Measurements from ENCODE around the gene TRDN.
"Not testable (repeated sequence)": the region's sequence is repeated elsewhere in the genome, so short reads cannot be mapped to it uniquely, and the experiment has no call there.

Gene TRDN

DNA sequence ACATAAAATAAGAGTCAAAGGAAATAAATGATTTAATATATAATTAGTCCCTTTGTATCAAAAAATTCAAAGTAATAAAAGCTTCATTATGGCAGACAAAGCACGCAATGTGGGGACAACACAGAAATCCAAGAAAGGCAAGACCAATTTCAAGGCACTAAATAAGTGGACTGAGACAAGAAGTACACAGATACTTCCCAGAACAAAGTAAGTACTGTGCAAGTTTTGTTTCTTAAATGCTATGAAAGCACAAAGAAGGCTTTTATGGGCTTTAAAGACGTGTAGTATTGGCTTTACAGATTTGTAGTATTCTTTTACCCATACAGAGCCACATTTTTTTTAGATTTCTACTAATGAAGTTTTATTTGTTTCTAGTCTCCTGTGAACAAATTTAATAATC, 174.6 kb downstream of the TRDN start:
- FAIRE-seq (no peak), DNase-seq (ENCODE audit: insufficient read length, low spot score) (no peak)
- TF ChIP-seq POLR2A (IDR thresholded peaks at IDR 0.05; ENCODE audit: low read depth, low read length): no peak

DNA sequence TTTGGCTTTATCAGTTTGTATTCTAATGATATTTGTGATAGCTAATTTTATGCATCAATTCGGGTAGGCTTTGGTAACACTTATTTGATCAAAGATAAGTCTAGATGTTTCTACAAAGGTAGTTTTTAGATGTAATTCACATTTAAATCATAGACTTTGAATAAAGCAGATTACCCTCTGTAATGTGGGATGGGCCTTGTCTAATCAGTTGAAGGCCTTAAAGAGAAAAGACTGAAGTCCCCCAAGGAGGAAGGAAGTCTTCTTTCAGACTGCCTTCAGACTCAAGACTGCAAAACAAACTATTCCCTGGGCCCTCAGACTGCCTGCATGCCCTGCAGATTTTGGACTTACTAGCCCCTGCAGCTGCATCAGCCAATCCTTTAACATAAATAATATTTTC, 178.5 kb downstream of the TRDN start:
- no peak for FAIRE-seq
- no peak for DNase-seq (ENCODE audit: insufficient read length, low spot score)
- TF ChIP-seq POLR2A (IDR thresholded peaks at IDR 0.05; ENCODE audit: low read depth, low read length): no peak

DNA sequence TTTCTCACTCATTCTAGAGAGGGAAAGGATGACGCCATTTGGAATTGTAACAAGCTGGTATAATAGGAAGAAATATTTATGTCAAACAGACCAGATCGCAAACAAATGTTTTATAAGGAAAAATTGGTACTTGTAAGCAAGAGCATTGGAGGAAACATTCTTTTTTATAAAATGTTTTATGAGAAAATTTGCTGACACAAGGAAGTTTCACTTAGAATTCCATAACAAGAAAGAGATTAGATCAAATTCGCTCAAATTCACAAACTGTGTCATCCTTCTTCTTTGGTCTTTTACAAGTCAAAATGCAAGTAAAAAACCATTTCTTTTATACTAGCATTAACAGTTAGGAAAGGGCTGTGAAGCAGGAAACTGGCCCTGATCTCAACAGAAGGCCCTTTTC, 179.9 kb downstream of the TRDN start:
- DNase-seq (ENCODE audit: insufficient read length, low spot score) (no peak), FAIRE-seq (no peak)
- TF ChIP-seq POLR2A (IDR thresholded peaks at IDR 0.05; ENCODE audit: low read depth, low read length): no peak

DNA sequence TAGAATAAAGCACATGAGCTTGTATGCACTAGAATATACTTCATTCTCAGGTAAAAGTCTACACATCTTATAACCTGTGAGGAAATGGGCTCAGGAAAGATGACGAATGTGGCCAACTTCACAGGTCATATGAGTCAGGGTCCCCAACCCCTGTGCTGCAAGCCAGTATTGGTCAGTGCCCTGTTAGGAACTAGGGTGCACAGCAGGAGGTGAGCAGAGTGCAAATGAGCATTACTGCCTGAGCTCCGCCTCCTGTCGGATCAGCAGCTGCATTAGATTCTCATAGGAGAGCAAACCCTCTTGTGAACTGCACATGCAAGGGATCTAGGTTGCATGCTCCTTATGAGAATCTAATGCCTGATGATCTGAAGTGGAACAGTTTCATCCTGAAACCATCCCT, 182.3 kb downstream of the TRDN start:
- no peak for TF ChIP-seq POLR2A (IDR thresholded peaks at IDR 0.05; ENCODE audit: low read depth, low read length)
- DNase-seq (ENCODE audit: insufficient read length, low spot score): no peak
- no peak for FAIRE-seq

DNA sequence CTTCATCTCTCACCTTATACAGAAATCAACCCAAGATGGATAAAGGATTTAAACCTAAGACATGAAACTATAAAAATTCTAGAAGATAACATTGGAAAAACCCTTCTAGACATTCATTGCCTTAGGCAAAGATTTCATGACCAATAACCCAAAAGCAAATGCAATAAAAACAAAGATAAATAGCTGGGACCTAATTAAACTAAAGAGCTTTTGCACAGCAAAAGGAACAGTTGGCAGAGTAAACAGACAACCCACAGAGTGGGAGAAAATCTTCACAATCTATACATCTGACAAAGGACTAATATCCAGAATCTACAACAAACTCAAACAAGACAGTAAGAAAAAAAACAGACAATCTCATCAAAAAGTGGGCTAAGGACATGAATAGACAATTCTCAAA, 183.7 kb downstream of the TRDN start:
- FAIRE-seq; DNase-seq (ENCODE audit: insufficient read length, low spot score): not testable (repeated sequence)

DNA sequence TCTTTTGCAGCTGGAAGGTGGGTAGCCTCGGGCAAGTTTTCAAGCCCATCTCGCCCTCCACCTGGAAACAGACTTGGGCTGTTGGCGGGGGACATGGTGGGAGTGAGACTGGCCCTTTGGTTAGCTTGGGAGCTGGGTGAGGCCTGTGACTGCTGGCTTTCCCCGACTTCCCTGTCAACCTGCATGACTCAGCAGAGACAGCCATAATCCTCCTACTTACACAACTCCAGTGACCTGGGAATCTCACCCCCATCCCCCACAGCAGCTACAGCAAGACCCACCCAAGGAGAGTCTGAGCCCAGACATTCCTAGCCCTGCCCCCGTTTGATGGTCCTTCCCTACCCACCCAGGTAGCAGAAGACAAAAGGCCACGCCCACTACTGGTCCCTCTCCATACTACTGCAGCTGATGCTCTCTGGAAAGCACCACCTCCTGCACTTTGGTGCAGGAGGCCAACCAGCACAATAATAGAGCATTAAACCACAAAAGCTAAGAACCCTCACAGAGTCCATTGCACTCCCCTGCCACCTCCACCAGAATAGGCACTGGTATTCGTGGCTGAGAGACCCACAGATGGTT, 188.4 kb downstream of the TRDN start:
- DNase-seq (ENCODE audit: insufficient read length, low spot score): no peak
- no peak for FAIRE-seq
- TF ChIP-seq POLR2A (IDR thresholded peaks at IDR 0.05; ENCODE audit: low read depth, low read length): no peak

DNA sequence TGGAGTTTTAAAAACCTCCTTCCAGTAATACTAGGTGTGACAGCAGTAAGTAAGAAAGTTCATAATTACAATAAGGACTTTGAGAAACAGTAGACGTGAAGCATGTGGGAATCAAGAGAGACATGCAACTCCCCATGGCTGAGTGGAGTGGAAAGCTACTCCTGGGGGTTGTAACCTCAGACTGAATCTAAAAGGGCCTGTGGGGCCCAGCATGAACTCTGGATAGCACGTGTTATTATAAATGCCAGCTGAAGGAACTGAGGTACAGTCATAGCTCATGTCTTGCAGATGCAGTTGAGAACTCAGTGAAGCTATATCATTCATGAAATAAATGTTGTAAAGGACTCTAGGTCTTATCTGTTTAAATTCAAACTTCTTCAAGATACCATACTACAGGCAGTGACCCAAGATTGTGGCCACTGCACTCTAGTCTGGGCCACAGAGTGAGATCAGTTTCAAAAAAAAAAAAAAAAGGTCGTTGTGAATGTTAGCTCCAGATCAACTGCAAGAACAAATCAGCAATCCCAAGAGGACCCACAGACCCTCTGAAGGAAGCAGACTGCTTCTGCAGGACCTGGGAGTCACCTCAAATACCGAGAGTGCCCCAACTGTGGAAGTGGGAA, 189.3 kb downstream of the TRDN start:
- no peak for FAIRE-seq
- no peak for TF ChIP-seq POLR2A (IDR thresholded peaks at IDR 0.05; ENCODE audit: low read depth, low read length)
- DNase-seq (ENCODE audit: insufficient read length, low spot score): no peak

DNA sequence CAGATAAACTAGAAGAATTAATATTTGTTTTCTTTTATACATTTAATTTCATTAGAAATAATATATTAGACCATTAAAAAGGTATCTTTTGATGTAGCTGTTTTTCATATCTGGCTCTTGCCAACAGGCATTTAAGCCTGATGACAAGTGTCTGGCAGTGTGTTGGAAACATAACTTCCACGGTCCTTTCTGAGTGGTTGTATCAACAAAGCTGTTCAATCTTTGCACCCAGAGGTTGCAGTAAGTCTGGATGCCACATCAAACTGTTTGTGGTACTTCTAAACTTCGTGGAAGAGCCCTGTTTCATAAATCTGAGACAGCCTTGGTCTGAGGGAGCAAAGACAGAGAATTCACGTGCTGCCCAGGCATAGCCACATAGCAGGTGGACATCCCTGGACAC, 197.4 kb downstream of the TRDN start:
- FAIRE-seq (no peak), DNase-seq (ENCODE audit: insufficient read length, low spot score) (no peak)
- no peak for TF ChIP-seq POLR2A (IDR thresholded peaks at IDR 0.05; ENCODE audit: low read depth, low read length)

DNA sequence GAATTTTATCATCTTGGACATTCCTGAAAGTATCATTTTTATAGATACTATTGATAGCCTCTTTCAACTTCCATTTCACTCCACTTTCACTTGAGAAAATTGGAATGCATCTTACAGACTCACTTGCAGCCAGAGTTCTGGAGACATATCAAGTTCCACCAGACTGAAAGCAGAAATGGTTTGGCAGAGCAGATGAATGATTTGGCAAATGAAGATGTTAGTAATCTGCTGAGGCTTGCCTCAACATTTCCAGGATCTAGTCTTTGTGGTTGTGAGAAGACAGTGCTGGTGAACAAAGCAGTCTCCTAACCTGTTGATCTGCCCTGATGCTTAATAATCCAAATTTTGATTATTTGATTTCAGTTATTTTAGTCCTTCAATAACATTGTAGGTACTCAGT, 202.6 kb downstream of the TRDN start:
- FAIRE-seq (no peak), DNase-seq (ENCODE audit: insufficient read length, low spot score) (no peak)
- no peak for TF ChIP-seq POLR2A (IDR thresholded peaks at IDR 0.05; ENCODE audit: low read depth, low read length)

DNA sequence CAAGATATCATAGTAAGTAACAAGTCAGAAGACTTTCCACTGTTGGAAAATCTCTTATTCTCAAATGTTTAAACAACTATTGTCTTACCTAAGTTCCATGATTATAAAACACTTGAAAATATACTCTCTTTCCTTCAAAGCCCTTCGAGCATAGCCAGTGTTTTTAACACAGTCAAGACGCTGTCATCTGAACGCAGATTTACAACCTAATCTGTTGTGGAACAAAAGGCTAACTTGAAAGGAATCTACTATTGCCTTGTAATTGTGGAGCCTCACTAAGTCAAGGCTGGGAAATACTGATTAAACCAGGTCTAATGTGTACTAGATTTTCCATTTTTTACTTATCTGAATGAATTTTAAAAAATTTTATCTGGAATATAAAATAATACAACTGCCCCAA, 205.8 kb downstream of the TRDN start:
- FAIRE-seq: no peak
- no peak for DNase-seq (ENCODE audit: insufficient read length, low spot score)
- no peak for TF ChIP-seq POLR2A (IDR thresholded peaks at IDR 0.05; ENCODE audit: low read depth, low read length)

DNA sequence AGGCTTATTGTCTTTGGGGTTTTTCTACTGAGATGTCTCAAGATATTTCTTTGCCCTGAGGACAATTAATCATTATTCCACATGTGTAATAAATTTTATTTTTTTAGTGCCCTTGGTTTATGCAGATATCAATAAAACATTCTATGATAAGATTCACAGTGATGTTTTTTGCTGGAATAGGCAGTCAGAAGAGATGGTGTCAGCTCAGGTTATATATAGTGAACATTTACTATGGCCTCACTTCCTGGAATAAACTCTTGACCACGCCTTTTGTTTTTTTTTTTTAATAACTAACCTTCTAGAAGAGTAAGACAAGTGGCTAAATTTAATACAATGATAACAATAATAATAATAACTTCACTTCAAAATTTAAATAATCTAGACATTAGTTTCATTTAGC, 209.7 kb downstream of the TRDN start:
- TF ChIP-seq POLR2A (IDR thresholded peaks at IDR 0.05; ENCODE audit: low read depth, low read length): no peak
- FAIRE-seq: no peak
- no peak for DNase-seq (ENCODE audit: insufficient read length, low spot score)

DNA sequence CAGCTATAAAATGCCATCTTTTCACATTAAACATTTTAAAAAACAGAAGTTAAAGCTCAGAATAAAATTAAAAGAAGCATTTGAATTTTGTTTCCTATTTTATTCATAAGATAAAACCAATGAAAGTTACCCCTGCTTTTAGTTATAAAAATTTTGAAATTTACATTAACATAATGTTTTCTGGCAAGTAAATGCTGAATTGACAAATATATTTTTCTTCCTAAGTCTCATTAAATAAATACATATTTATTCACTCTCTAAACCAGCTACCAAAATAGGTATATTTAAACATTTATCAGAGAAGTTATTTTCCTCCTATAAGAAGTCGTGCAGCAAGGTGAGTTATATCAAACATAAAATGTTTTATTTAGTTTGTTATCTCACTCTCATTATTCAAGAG, 213.6 kb downstream of the TRDN start:
- FAIRE-seq: no peak
- no peak for TF ChIP-seq POLR2A (IDR thresholded peaks at IDR 0.05; ENCODE audit: low read depth, low read length)
- no peak for DNase-seq (ENCODE audit: insufficient read length, low spot score)

DNA sequence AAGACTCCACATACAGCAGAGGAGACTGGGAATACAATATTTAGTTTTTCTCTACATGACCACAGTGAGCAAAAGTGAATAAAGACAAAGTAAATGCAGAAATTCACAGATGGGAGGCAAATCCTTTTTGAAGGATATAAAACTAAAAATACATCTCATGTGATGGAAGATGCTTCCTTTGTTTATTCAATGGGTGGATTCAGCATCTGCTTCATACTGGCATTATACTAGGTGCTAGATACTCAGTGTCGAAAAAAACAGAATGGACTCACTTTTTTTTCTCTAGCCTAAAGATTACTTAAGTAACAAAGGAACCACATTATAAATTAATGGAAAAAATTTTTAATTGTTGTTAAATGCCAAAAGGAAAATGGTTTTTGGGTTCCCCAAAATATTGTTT, 216.2 kb downstream of the TRDN start:
- DNase-seq (ENCODE audit: insufficient read length, low spot score) (no peak), FAIRE-seq (no peak)
- no peak for TF ChIP-seq POLR2A (IDR thresholded peaks at IDR 0.05; ENCODE audit: low read depth, low read length)

DNA sequence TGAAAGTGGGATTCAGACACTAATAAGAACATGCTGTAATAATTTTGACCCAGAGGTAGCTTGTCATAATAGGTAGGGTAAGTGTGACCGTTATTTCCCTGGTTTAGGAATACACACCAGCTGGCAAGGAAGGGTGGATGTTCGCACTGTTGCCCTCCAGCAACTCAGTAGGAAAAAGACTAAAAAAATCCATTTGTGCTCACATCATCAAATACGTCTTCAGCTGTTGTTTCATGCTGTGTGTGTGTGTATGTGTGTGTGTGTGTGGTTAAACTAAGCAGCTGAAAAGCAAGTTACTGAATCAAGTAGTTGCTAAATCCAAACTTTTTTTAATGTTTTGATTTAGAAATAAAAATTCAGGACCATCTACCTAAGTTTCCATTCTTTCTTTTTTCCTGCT, 218.7 kb downstream of the TRDN start:
- FAIRE-seq (no peak), DNase-seq (ENCODE audit: insufficient read length, low spot score) (no peak)
- TF ChIP-seq POLR2A (IDR thresholded peaks at IDR 0.05; ENCODE audit: low read depth, low read length): no peak

DNA sequence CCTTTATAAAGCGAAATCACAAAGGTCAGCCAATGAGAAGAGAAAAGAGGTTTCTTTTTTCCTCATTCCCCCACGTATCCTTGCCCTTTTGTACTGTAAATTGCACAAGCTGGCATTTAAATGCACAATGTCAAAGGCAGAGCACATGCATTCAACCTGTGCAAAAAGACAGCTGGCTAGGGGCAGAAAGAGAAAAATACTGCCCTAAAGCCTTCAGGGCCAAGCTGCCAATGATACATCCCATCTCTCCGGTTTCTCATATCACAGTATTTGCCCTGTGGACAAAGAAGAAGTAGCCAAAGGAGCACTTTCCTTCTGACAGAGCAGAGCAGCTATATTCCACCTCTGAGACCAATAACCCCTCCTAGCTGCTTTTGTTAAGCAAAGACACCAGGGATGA, 219.2 kb downstream of the TRDN start:
- no peak for TF ChIP-seq POLR2A (IDR thresholded peaks at IDR 0.05; ENCODE audit: low read depth, low read length)
- FAIRE-seq: no peak
- DNase-seq (ENCODE audit: insufficient read length, low spot score): no peak

All from H54 (cell line).